ENCODE results near the gene C2orf92.
"Not testable (repeated sequence)": the region's sequence is repeated elsewhere in the genome, so short reads cannot be mapped to it uniquely, and the experiment has no call there.

Gene C2orf92

GRCh38 chr2:97669448-97669847, at the start of gene C2orf92:
Gene C2orf92, plus strand, starts transcription at chr2:97669713. Its CDS starts 76 bp downstream, at chr2:97669789.
- TF ChIP-seq, protein P1, sequence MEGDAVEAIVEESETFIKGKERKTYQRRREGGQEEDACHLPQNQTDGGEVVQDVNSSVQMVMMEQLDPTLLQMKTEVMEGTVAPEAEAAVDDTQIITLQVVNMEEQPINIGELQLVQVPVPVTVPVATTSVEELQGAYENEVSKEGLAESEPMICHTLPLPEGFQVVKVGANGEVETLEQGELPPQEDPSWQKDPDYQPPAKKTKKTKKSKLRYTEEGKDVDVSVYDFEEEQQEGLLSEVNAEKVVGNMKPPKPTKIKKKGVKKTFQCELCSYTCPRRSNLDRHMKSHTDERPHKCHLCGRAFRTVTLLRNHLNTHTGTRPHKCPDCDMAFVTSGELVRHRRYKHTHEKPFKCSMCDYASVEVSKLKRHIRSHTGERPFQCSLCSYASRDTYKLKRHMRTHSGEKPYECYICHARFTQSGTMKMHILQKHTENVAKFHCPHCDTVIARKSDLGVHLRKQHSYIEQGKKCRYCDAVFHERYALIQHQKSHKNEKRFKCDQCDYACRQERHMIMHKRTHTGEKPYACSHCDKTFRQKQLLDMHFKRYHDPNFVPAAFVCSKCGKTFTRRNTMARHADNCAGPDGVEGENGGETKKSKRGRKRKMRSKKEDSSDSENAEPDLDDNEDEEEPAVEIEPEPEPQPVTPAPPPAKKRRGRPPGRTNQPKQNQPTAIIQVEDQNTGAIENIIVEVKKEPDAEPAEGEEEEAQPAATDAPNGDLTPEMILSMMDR (IDR thresholded peaks at IDR 0.05; ENCODE audit: insufficient read depth, low read depth, low read length, missing control alignments): no peak
- no peak within 1 kb of the TSS for H3K4me3 ChIP-seq (ENCODE audit: low read depth, low read length)
- no peak for DNase-seq (ENCODE audit: low read depth)

DNA sequence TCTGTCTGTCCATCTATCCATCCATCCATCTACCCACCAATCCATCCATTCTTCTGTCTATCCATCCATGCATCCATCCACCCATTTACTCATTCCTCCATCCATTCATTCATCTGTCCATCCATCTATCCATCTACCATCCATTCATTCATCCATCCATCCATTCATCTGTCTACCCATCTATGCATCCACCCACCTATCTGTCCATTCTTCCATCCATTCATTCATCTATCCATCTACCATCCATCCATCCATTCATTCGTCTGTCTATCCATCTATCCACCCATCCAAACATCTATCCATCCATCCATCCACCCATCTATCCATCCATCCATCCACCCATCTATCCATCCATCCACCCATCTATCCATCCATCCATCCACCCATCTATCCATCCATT, 49.0 kb upstream of the C2orf92 start:
- not testable (repeated sequence) for DNase-seq (ENCODE audit: low read depth); H3K4me3 ChIP-seq (ENCODE audit: low read depth, low read length)

DNA sequence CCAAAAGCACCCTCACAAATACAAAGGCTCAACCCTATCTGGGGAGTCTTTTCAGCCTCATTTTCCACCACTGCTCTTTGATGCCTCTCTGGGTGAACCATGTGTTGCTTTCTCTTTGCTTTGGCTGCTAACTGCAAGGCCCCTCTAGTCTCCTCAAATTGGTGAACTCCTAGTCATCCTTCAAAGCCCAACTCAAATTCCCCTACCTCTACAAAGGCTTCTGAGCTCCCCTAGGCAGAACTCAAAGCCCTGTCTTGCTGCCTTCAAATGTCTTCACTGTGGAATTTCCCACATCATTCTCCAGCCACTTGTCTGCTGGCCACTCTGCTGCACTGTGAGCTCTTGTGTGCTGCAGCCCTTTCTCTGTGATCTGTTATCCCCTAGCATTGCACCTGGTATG, 46.5 kb upstream of the C2orf92 start:
- not testable (repeated sequence) for H3K4me3 ChIP-seq (ENCODE audit: low read depth, low read length); DNase-seq (ENCODE audit: low read depth)

DNA sequence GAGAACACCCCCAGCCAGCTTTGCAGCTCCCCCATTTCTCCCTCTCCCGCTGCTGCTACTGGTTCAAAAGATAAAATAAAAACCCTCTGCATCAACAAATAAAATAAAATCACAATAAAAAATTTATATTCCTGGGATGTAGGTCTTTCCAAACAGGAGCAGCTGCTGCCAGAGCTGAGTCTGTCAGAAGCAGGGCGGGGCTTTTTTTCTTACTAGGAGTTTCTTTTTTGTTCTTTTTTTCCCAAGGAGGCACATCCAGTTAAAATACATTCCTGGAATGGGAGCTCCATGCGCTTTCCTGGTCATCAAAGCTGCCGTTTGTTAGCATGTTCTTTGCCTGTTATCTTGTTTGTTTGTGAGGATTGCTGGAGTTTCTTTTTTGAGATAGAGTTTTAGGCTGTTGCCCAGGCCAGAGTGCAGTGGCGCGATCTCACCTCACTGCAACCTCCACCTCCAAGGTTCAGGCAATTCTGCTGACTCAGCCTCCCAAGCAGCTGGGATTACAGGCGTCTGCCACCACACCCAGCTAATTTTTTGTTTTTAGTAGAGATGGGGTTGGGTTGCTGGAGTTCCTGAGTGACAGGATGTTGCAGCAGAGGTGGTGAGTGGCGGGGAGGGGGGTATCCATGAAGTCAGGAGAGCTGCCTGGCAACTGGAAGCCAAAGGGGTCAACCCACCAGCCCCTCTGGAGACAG, 44.0 kb upstream of the C2orf92 start:
- H3K4me3 ChIP-seq (ENCODE audit: low read depth, low read length); DNase-seq (ENCODE audit: low read depth): not testable (repeated sequence)

DNA sequence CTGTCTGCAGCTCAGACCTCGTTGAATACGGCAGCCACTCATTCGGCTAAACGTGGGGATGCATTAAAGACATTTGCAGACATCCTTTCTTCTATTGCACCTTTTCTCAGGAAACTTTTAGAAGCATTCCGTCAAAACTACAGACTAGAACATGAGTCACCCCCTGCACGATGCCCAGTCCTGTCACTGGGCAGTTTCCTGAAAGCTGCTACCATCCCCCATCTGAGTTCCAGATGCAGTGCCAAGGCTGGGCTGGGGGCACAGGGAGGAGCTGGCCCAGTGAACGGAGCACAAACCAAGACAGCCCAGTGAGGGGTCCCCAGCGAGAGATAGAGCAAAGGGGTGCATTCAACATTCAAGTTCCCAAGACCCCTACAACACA, 43.5 kb upstream of the C2orf92 start:
- not testable (repeated sequence) for H3K4me3 ChIP-seq (ENCODE audit: low read depth, low read length); DNase-seq (ENCODE audit: low read depth)

DNA sequence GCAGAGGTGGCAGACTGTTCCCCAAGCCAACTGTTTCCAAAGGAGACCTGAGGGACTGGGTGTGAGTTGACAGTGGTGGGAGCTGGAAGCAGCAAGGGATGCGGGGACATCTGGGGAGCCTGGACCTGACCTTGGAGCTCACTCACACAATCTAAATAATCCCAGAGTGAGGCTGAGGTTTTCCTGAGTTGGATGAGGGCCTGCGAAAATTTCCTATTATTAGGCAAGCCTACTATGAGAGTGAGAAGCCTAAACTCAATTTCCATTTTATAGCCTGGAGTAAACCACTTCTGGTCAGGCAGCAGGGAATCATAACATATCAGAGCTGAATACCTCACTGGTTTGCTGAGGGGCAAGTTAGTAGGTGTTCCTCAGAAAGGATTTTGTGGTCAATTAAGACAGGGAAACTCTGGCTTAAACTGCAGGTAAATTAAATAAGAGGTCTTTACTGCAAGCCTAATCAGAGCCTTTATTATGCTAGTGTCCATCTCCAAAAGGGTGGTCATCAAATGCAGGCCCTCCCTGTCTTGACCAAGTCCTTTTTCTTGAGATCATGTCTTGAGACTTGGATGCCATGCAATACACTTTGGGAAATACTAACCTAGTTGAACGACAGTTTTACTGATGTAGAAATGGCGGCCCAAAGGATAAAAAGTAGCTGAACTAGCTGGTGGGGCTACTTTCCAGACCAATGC, 25.3 kb upstream of the C2orf92 start:
- TF ChIP-seq, protein P1 (IDR thresholded peaks at IDR 0.05; ENCODE audit: insufficient read depth, low read depth, low read length, missing control alignments): no peak
- no peak for DNase-seq (ENCODE audit: low read depth)
- H3K4me3 ChIP-seq (ENCODE audit: low read depth, low read length): no peak overlapping the region

GRCh38 chr2:97645112-97645694, 24.3 kb upstream of the C2orf92 start:
- TF ChIP-seq, protein P1 (IDR thresholded peaks at IDR 0.05; ENCODE audit: insufficient read depth, low read depth, low read length, missing control alignments): no peak
- H3K4me3 ChIP-seq (ENCODE audit: low read depth, low read length): peak overlapping the region; percentile 99
- DNase-seq (ENCODE audit: low read depth): peak; percentile 26

DNA sequence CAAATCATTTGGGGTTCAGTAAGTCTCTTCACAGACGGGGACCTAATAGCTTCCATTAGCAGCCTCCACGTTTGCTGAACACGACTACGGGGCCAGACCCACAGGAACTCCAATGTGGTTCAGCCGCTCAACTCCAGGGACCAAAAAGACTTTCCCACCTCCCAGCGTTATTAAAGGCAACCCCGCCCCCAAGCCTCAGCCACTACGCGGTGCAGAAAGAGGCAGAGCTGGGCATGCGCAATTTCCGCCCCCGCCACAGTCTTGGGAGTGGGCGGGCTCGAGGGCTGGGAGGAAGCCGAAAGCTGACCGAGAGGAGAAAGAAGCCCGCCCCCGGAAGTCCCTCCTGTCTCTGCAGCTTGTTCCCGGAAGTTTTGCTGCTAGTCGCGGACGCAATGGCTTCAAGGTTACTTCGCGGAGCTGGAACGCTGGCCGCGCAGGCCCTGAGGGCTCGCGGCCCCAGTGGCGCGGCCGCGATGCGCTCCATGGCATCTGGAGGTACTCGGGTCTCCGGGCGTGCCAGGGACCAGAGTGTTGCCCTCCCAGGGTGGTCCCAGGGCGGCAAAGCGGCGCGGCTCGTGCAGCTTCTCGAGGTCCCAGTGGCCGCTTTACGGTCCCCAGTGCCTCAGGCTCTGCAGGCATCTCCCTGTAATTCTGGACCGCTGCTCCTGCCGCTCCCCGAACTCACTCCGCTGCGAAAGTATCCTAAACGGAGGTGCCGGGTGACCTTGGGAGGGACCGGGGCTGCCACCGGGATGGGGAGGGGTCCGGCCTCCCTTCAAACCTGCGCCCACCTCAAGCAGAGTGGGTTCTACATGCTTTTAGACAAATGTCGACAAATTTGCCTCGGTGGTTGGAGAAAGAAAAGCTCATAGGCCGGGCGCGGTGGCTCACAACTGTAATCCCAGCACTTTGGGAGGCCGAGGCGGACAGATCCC, 23.6 kb upstream of the C2orf92 start, which contains the start of gene COX5B:
Gene COX5B, plus strand, starts transcription at position 368 of the 935 bp plus-strand sequence. Its CDS starts 25 bp downstream, at position 393.
- TF ChIP-seq, protein P1 (IDR thresholded peaks at IDR 0.05; ENCODE audit: insufficient read depth, low read depth, low read length, missing control alignments): no peak
- H3K4me3 ChIP-seq (ENCODE audit: low read depth, low read length): peak within 1 kb of the TSS; percentile 99
- DNase-seq (ENCODE audit: low read depth): peak; percentile 97

All from GM12865 (cell line).